ENCODE measurements around the gene CMIP. TPM values are rescaled to one million over a fixed set of nuclear protein-coding genes. Genes with fewer than 3 reads are reported as not detected.
A peak's percentile ranks its signal among the peaks of the same experiment; 100 is the strongest.

CMIP gene
- total RNA-seq, 1 experiment from 2014 or later, result 48.2 TPM

- Histone ChIP-seq H3K14ac (ENCODE audit: insufficient read depth, low read length) (no peak overlapping the region), H3K4me1 (ENCODE audit: insufficient read depth, low read length) (no peaks in the 10 kb centered on the region), H3K56ac (ENCODE audit: insufficient read length, low read depth, low read length) (no peak overlapping the region), H2AK5ac (ENCODE audit: insufficient read length, low read length) (no peak overlapping the region), H3K9me3 (ENCODE audit: control insufficient read depth, low read depth, low read length) (no peaks in the 10 kb centered on the region), H3K4me2 (ENCODE audit: insufficient read depth, insufficient read length, low read length) (no peak overlapping the region), H3K79me2 (ENCODE audit: insufficient read depth, low read length) (peaks cover 4% of the 10 kb centered on the region; the same call in 1 of the 2 replicates), H4K20me1 (ENCODE audit: control insufficient read depth, insufficient read depth, insufficient read length) (no peaks in the 10 kb centered on the region), H2BK15ac (ENCODE audit: low read depth, low read length) (no peak overlapping the region), H3K4ac (ENCODE audit: low read depth, low read length) (no peak overlapping the region), H4K91ac (ENCODE audit: insufficient read length, low read depth, low read length) (no peak overlapping the region), H3K9ac (ENCODE audit: extremely low read depth, insufficient read length, low read length) (no peak overlapping the region), H4K5ac (ENCODE audit: insufficient read length, low read depth, low read length) (no peak overlapping the region), H3K18ac (ENCODE audit: insufficient read length, low read depth, low read length) (no peak overlapping the region), H3T11ph (ENCODE audit: low read length) (no peak overlapping the region), H2BK5ac (ENCODE audit: insufficient read length, low read length) (no peak overlapping the region), H3K23me2 (ENCODE audit: insufficient read length, low read depth, low read length, poor library complexity, severe bottlenecking) (no peaks in the 10 kb centered on the region), H3K23ac (ENCODE audit: insufficient read length, low read depth, low read length) (no peak overlapping the region), H2AFZ (ENCODE audit: low read length) (no peak overlapping the region), H3K27ac (ENCODE audit: insufficient read length, low read depth, low read length) (no peak overlapping the region), H2BK12ac (ENCODE audit: insufficient read length, low read depth, low read length) (no peak overlapping the region), H2BK120ac (ENCODE audit: low read depth, low read length, poor library complexity, severe bottlenecking) (no peak overlapping the region), H4K8ac (replicated peaks; ENCODE audit: insufficient read length, low read depth, low read length) (no peak overlapping the region), H3K27me3 (ENCODE audit: insufficient read depth, low read length) (no peaks in the 10 kb centered on the region), H3K79me1 (ENCODE audit: insufficient read depth, low read depth, low read length, poor library complexity, severe bottlenecking) (peaks cover 18% of the 10 kb centered on the region), H2BK20ac (ENCODE audit: low read depth, low read length, poor library complexity, severe bottlenecking) (no peak overlapping the region)
- Mint-ChIP-seq H3K4me3 (no peak overlapping the region), H3K36me3 (ENCODE audit: insufficient read depth in 1 of 3, low read depth in 3 of 3) (peaks cover 7 to 16% (median 10%) of the 10 kb centered on the region in 3 experiments), H3K9me3 (no peaks in the 10 kb centered on the region), H3K27ac (peak overlapping the region in 1 of 3 experiments; percentile 20; a peak in 1 of 7 replicates), H3K4me1 (peaks cover 9 to 19% of the 10 kb centered on the region in 2 experiments), H3K27me3 (ENCODE audit: low read depth) (no peaks in the 10 kb centered on the region)
- no peak for TF ChIP-seq CTCF (conservative IDR thresholded peaks at IDR 0.05)
- no CpG with 5 or more reads among the region's 5 CpGs for WGBS (ENCODE audit: extremely low coverage, insufficient read length, low lambda C conversion rate)
- no peak for DNase-seq
Measured at GRCh38 chr16:81520560-81521135, 76.0 kb downstream of the CMIP start.

Measured in H9 (cell line).